ENCODE measurements around the gene ZNF433. TPM values are rescaled to one million over a fixed set of nuclear protein-coding genes. Genes with fewer than 3 reads are reported as not detected.

Gene ZNF433
- total and polyA plus RNA-seq, 10 of the 15 experiments (the other 5 are each of a cell fraction or from before 2014, with no cell fraction given), result 0.79 to 2.9 (median 1.7) TPM

DNA sequence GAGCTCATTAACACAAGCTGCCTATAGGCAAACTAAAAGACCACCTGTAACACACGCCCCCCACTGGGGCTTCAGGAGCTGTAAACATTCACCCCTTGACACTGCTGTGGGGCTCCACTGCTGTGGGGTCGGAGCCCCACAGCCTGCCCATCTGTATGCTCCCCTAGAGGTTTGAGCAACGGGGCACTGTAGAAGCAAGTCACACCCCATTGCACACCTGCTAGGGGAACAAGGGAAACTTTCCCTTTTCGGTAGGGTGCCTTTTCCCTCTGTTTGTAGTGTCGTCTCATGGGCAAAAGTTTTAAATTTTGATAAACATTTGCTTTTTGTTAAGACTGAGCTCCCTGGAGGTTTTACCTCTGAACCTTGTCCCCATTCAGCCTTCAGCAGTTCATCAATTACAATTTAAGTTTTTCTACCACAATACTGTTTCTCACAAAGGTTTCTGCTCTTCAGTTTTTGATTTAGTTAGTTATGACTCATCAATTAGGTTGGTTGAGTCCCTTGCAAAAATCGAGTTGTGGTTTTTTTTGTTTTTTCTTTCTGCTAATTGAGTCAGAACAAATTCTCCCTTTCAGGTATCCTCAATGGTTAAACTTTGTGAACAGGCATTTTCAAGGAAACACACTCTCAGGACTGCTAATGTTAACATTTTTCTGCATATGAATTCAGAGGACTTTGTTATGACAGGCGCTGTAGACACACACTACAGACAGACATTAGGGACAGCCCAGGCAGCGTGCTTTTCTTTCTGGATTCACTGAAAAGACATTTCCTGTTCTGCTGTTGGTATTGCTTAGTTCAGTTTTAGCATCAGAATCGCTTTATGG is 35.1 kb downstream of the ZNF433 start (continued):
- TF ChIP-seq ZBTB40 (IDR thresholded peaks at IDR 0.05; ENCODE audit: borderline replicate concordance) (peak; percentile 31; the same call in 1 of the 2 replicates), YY1 (IDR thresholded peaks at IDR 0.05; ENCODE audit: low read depth, low read length) (no peak), CHD1 (IDR thresholded peaks at IDR 0.05; ENCODE audit: low read depth, low read length) (no peak), EP300 (IDR thresholded peaks at IDR 0.05; ENCODE audit: borderline replicate concordance in 1 of 2, control insufficient read depth in 1 of 2, low read depth in 2 of 2, low read length in 2 of 2) (peak; percentile 65 to 88; a peak in 2 of 4 replicates), ZNF622 (IDR thresholded peaks at IDR 0.05) (no peak), POU2F2 (IDR thresholded peaks at IDR 0.05; ENCODE audit: borderline replicate concordance, low read depth, low read length) (no peak), ZNF207 (IDR thresholded peaks at IDR 0.05; ENCODE audit: borderline replicate concordance) (no peak), ASH2L (IDR thresholded peaks at IDR 0.05; ENCODE audit: borderline replicate concordance, low read depth) (no peak), CBFB (IDR thresholded peaks at IDR 0.05; ENCODE audit: low read depth) (peak; percentile 63; the same call in 1 of the 2 replicates), ZNF24 (IDR thresholded peaks at IDR 0.05) (peak; percentile 79), SMAD1 (IDR thresholded peaks at IDR 0.05; ENCODE audit: low read depth, partially characterized antibody) (peak; percentile 69), TAF1 (IDR thresholded peaks at IDR 0.05; ENCODE audit: borderline replicate concordance, low read depth, low read length) (no peak), WRNIP1 (IDR thresholded peaks at IDR 0.05; ENCODE audit: borderline replicate concordance, low read depth, low read length) (no peak), NKRF (conservative IDR thresholded peaks at IDR 0.05) (no peak; the same call in 1 of the 2 replicates), KLF5 (IDR thresholded peaks at IDR 0.05; ENCODE audit: partially characterized antibody) (peak; percentile 28), SUPT20H (IDR thresholded peaks at IDR 0.05; ENCODE audit: borderline replicate concordance, control insufficient read depth, low read depth, low read length) (no peak), CBX5 (IDR thresholded peaks at IDR 0.05; ENCODE audit: low read depth) (peak; percentile 62; the same call in 1 of the 2 replicates), SMARCA5 (IDR thresholded peaks at IDR 0.05) (no peak), TARDBP (IDR thresholded peaks at IDR 0.05; ENCODE audit: borderline replicate concordance) (no peak), SUZ12 (IDR thresholded peaks at IDR 0.05; ENCODE audit: unreplicated experiment) (no peak), GATAD2B (conservative IDR thresholded peaks at IDR 0.05; ENCODE audit: low read depth) (peak; percentile 50; the same call in 1 of the 2 replicates)
- TF ChIP-seq, protein P1, sequence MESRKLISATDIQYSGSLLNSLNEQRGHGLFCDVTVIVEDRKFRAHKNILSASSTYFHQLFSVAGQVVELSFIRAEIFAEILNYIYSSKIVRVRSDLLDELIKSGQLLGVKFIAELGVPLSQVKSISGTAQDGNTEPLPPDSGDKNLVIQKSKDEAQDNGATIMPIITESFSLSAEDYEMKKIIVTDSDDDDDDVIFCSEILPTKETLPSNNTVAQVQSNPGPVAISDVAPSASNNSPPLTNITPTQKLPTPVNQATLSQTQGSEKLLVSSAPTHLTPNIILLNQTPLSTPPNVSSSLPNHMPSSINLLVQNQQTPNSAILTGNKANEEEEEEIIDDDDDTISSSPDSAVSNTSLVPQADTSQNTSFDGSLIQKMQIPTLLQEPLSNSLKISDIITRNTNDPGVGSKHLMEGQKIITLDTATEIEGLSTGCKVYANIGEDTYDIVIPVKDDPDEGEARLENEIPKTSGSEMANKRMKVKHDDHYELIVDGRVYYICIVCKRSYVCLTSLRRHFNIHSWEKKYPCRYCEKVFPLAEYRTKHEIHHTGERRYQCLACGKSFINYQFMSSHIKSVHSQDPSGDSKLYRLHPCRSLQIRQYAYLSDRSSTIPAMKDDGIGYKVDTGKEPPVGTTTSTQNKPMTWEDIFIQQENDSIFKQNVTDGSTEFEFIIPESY (IDR thresholded peaks at IDR 0.05), result no peak

Data from GM12878 (cell line).